ENCODE data around the gene CHRM2.

CHRM2 gene

GRCh38 chr7:136976504-136977251 is 108.2 kb downstream of the CHRM2 start:
- H3K36me3 ChIP-seq, result no peaks in the 10 kb centered on the region
- H3K27ac ChIP-seq, result no peak overlapping the region
- no peak for TF ChIP-seq CTCF (IDR thresholded peaks at IDR 0.05)

GRCh38 chr7:136993377-136993776 is 124.9 kb downstream of the CHRM2 start:
- Histone ChIP-seq H3K27me3 (no peaks in the 10 kb centered on the region), H3K36me3 (no peaks in the 10 kb centered on the region), H3K4me3 (ENCODE audit: low read depth in 1 of 2, low read length in 1 of 2) (no peak overlapping the region), H3K4me1 (ENCODE audit: control insufficient read depth in 1 of 2, insufficient read depth in 1 of 2, low read depth in 1 of 2, low read length in 1 of 2) (no peaks in the 10 kb centered on the region), H3K9me3 (no peaks in the 10 kb centered on the region), H3K27ac (no peak overlapping the region)
- TF ChIP-seq CTCF (IDR thresholded peaks at IDR 0.05), result no peak

More at GRCh38 chr7:136976504-136977251, 108.2 kb downstream of the CHRM2 start:
- H3K27me3 ChIP-seq, result no peaks in the 10 kb centered on the region
- peaks cover 3% of the 10 kb centered on the region for H3K9me3 ChIP-seq
- H3K4me3 ChIP-seq (ENCODE audit: low read depth in 1 of 2, low read length in 1 of 2), result no peak overlapping the region
- H3K4me1 ChIP-seq (ENCODE audit: control insufficient read depth in 1 of 2, insufficient read depth in 1 of 2, low read depth in 1 of 2, low read length in 1 of 2), result no peaks in the 10 kb centered on the region

GRCh38 chr7:136997735-136998134 is 129.3 kb downstream of the CHRM2 start:
- Histone ChIP-seq H3K4me1 (ENCODE audit: control insufficient read depth in 1 of 2, insufficient read depth in 1 of 2, low read depth in 1 of 2, low read length in 1 of 2) (no peaks in the 10 kb centered on the region), H3K4me3 (ENCODE audit: low read depth in 1 of 2, low read length in 1 of 2) (no peak overlapping the region), H3K27ac (no peak overlapping the region), H3K36me3 (no peaks in the 10 kb centered on the region), H3K9me3 (no peaks in the 10 kb centered on the region), H3K27me3 (no peaks in the 10 kb centered on the region)
- no peak for TF ChIP-seq CTCF (IDR thresholded peaks at IDR 0.05)

GRCh38 chr7:136998495-136998894 is 130.0 kb downstream of the CHRM2 start:
- Histone ChIP-seq H3K36me3 (no peaks in the 10 kb centered on the region), H3K4me3 (ENCODE audit: low read depth in 1 of 2, low read length in 1 of 2) (no peak overlapping the region), H3K27ac (no peak overlapping the region), H3K27me3 (no peaks in the 10 kb centered on the region), H3K4me1 (ENCODE audit: control insufficient read depth in 1 of 2, insufficient read depth in 1 of 2, low read depth in 1 of 2, low read length in 1 of 2) (no peaks in the 10 kb centered on the region), H3K9me3 (no peaks in the 10 kb centered on the region)
- TF ChIP-seq CTCF (IDR thresholded peaks at IDR 0.05), result no peak

- H3K4me1 ChIP-seq (ENCODE audit: control insufficient read depth in 1 of 2, insufficient read depth in 1 of 2, low read depth in 1 of 2, low read length in 1 of 2), result no peaks in the 10 kb centered on the region
- no peak overlapping the region for H3K27ac ChIP-seq
- no peak for TF ChIP-seq CTCF (IDR thresholded peaks at IDR 0.05)
- no peak overlapping the region for H3K4me3 ChIP-seq (ENCODE audit: low read depth in 1 of 2, low read length in 1 of 2)
- no peaks in the 10 kb centered on the region for H3K9me3 ChIP-seq
- no peaks in the 10 kb centered on the region for H3K36me3 ChIP-seq
- H3K27me3 ChIP-seq, result no peaks in the 10 kb centered on the region
These were observed 132.2 kb downstream of the CHRM2 start for GRCh38 chr7:137000621-137001020.
